ENCODE measurements around the gene IGSF5.

DNA sequence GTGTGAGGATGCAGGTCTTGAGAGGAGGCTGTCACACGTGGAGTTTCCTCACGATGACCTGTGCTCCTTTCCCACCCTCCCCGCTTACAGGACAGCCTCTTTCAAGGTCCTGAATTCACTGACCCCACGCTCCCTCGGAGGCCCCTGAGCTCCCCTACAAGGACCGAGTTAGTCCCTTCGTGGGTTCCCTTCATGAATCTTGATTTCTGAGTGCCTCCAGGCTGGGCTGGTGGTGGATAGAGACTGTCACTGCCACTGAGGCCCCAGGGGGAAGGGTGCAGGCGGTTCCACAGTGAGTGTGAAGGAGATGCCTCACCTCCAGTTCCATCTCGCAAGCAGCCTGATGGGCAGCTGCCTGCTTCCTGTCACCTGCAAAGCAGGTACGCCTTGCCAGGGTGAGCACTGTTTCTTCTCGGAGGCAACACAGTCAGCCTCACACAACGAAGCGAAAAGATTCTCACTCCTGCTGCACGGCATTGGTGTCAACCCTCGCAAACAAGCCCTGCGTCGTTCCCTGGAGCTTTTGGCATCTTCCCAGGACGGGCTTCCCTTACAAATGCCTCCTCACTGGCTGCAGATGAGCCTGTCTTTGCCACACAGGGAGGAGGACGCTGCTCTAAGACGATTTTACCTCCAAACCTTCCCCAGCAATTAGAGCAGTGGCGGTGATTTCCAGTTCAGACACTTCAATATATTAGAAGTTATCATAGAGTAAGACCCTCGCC is 95.6 kb downstream of the IGSF5 start:
- TF ChIP-seq CTCF (IDR thresholded peaks at IDR 0.05), result no peak
- no peak for TF ChIP-seq POLR2A (IDR thresholded peaks at IDR 0.05)
